ENCODE results near the gene ST14.
"Not testable (repeated sequence)": the region's sequence is repeated elsewhere in the genome, so short reads cannot be mapped to it uniquely, and the experiment has no call there.

Gene ST14

GRCh38 chr11:130211144-130211543 lies 51.6 kb downstream of the ST14 start:
- DNase-seq: peak; percentile 45

DNA sequence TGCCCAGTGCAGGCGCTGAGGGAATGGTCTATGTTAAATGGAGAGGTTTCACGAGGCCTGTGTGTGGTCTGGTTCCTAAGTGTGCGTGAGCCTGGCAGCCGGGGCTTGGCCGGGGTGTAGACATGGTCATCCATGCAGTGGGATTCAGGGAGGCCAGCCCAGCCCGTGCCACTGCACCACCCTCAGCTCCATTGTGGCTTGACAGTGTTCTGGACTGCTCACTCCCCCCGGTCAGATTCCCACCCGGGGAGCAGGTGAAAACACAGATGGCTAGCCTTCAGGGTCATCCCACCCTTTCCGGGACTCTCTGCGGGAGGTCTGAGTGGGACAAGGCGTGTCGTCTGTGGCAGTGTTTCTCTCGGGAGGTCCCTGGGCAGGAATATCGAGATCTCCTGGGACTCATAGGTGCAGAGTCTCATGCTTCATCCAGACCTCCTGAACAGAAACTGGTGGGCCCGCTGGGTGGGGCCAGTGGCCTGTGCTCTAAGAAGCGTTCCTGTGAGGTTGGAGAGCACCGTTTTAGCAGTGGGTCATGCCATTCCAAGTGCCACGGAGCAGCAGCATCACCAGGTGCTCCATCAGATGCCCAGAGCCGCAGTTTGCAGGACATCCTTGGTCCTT lies 52.3 kb downstream of the ST14 start:
- no peak for DNase-seq

DNA sequence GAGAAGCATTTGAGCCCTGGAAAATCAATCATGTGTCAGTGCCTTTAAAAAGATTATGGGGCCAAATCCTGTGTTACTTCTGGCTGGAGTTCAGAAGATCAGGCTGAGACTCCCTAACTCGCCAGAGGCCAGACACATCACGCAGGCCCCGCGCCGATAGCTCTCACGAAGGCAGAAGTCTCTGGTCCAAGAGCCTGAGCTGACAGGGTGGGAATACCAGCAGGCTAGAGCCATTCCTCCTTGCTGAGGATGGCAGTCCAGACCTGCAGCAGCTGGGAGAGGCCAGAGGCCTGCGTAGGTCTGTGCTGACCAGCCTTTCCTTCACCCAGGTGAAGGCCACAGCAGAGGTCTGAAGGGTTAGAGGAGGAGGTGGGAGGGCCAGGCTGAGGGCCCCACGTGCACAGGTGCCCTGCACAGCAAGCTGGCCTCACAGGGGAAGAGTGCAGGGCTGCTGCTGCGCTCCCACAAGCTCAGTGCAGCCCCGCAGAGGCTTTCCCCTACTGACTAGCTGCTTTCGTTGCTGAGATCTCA lies 52.9 kb downstream of the ST14 start:
- DNase-seq: peak; percentile 66

GRCh38 chr11:130213143-130213978 lies 53.8 kb downstream of the ST14 start:
- peak; percentile 70 for DNase-seq

DNA sequence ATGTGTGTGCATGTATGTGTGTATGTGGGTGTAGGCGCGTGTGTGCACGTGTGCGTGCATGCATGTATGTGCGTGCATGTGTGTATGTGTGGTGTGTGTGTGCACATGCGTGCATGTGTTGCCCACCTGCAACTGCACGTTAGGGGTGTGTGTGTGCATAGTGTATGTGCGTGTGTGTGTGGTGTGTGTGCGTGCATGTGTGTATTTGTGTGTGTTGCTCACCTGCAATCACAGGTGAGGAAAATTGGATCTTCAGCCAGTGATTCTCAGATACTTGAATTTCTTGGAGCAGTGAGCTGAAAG lies 54.3 kb downstream of the ST14 start:
- no peak for DNase-seq

- no peak for DNase-seq
These were observed 55.4 kb downstream of the ST14 start for GRCh38 chr11:130214861-130215530.

GRCh38 chr11:130215531-130216220 lies 56.1 kb downstream of the ST14 start:
- no peak for DNase-seq

- no peak for DNase-seq
These were observed 56.6 kb downstream of the ST14 start for GRCh38 chr11:130216221-130216550.

- DNase-seq: no peak
These were observed 57.1 kb downstream of the ST14 start for GRCh38 chr11:130216591-130217132.

DNA sequence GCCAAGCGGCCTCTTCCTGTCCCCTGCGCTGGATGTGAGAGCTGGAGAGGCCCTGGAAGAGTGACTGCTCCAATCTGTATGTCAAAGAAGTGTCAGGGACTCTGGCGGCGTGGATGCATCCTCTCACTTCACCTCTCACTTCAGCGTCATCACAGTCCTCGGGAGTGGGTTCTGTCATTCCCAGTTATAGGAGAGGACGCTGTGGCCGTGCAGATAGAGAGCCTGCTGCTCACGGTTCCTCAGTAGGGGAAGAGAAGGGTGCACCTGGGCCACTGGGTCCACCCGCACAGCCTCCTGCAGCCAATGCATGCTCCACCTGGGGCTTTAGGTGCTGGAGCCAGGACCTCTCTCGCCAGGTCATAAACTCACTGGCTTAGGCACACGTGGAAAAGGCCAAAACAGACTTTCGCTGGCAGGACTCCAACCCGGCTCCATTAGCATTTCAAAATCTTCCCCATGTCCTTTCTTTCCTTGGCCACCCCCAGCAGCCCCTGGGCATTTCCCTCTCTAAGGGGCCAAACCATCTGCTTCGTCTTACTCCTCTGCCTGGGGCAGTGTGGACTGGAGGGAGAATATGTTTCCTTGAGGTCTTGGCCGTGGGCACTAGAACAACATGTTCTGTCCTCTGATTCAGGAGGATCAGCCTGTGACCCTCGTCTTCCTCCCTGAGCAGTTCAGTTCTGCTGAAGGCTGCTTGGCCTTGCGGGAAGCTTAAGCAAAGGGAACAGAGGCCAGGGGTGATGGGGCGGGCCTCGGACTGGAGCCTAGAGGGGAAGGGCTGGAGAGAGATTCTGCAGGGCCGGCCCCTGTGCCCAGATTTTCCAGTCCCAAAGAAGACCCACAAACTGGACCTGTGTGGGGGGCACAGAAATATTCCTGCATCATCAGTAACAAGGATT lies 57.8 kb downstream of the ST14 start:
- no peak for DNase-seq

- DNase-seq: no peak
These were observed 59.0 kb downstream of the ST14 start for GRCh38 chr11:130218501-130219070.

DNA sequence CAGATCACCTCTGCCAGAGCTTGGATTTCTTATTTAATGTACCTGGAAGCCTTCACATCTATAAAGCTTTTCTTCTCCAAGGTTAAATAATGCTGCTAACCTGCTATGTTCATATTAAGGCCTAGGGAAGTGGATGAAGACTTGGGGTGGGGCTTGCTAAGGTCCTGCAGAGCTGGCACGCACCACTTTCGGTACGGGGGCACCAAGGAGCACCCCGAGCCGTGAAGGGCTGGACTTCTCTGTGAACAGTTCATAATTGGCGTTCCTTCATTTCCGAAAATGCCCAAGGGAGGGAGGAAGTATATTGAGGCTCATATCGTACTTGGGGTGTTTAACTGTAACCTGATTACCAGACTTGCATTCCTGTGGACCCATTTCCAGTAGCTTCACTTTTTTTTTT lies 59.6 kb downstream of the ST14 start:
- no peak for DNase-seq

DNA sequence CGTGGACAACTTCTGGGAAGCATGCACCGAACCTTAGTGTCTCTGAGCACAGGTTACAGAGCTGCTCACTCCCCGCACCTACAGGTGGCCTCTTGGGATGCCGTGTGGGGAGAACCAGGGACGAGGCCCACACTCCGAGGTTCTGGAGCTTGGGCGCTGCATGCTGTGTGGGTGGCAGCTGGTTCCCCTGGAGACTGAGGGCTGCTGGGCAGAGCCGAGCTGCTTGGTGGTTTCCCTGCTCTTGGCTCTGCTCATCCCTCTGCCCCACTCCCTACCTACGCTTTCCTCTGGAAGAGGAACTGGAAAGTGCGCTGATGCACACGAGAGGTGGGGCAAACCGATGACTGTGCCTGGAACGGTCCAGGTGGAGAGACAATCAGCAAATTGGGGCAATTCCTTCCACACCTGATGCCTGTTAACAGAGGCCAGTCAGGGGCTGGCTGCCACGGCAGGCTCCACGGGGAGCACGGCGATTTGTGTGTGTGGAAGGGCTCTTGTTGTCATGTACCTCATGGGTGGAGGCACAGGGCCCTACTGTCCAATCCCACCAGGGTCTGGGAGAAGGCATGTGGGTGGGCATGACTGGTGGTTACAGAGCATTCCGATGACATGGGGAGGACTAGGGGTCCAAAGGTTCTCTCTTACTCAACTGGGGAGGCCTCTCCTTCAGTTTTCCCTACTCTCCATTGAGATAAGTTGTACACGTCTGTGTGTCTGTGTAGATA lies 60.9 kb downstream of the ST14 start:
- DNase-seq: no peak

DNA sequence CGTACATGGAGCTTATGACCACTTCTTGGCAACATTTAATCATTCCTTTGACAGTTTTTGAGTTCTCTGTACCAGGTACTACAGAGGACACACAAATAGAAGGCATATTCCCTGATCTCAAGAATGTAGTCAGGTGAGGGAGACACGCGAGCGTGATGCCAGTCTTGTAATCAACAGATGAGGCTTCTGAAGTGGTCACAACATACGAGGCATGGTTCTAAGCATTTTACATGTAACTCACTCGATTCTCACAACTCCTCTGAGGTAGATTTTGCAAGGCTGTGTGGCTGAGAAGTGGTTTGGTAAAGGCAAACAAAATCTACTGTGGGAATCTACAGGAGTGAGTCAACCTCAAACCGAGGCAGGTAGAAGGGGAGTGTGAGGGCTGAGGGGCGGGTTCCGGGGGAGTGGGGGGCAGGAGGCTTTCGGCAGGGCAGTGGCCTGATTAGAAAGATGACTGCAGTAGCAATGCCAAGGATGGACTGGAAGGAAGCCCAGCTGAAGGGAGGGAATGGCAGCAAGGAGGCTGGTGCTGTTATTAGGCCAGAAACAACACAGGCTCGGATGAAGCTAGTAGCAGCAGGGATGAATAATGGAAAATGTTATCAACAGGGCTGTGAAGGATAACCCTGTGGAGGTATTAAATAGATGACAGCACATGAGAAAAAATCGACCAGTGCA lies 63.8 kb downstream of the ST14 start:
- no peak for DNase-seq

DNA sequence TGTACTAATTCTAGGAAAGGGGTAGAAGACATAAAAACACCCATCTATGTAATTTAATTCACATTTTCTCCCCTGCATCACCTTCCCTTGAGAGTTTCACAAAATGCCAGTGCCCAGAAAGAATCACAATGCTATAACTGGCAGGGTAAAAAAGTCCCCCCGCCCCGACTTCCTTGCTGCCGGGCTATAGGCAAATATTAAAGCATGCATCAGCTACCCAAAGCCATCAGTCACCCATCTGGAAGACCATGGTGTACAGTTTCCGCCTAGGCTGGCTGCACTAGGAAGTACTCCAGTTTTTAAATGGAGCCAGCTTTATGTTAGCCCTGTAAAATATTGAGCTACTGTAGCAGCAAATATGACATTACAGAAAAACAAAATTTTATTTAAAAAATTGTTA lies 67.8 kb downstream of the ST14 start:
- no peak for DNase-seq

DNA sequence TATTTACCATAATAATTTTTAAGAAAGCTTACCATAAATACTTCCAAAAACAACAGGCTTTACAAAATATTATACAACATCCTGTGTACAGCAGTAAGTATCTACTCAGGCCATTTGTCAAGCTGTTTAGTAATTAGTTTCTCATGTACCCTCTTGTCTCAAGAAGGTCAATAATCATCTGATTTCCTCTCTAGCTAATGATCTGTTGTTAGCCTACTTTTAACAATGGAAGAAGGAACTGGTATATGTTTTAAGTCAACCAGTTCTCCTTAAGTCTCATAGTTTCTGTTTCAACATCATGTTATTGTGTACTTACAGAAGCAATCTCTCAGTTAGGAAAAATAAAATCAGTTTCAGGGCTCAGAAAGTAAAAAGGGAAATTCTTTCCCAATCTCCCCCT lies 73.9 kb downstream of the ST14 start:
- not testable (repeated sequence) for DNase-seq

DNA sequence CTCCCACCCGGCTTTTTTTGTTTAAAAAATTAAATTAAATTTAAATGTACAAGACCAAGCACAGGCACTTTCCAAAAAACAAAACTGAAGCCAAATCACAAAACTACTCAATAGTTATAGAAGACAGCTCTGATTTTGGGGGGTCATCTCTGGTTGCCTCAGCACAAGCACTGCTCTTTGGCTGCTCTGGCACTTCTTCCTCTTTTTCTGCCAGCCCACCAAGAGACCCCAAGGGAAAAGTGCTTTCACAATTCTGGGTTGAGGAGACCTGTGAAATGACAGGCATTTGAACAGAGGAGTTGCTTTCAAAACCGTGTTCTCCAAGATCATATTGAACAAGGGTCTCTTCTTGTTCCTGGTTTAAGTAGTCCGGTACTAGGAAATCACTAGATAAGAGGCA lies 74.3 kb downstream of the ST14 start:
- not testable (repeated sequence) for DNase-seq

DNA sequence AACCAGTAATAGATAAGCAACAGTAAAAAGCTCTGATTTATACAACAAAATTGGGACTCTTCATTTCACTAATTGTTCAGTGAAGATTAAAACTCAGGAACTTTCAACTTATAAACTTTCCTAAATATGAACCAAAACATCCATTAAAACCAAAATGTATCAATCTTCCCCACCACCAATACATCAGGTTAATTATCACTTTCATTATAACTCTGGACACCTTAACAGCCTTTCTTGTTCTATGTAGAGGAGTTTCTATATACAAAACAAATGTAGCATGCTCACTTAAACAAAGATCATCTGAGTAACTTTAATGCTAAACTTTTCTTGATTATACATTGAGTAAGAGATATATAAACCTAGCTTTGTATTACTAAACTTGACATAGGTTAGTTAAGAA lies 74.7 kb downstream of the ST14 start:
- DNase-seq: no peak

GRCh38 chr11:130237282-130238006 lies 77.9 kb downstream of the ST14 start:
- no peak for DNase-seq

DNA sequence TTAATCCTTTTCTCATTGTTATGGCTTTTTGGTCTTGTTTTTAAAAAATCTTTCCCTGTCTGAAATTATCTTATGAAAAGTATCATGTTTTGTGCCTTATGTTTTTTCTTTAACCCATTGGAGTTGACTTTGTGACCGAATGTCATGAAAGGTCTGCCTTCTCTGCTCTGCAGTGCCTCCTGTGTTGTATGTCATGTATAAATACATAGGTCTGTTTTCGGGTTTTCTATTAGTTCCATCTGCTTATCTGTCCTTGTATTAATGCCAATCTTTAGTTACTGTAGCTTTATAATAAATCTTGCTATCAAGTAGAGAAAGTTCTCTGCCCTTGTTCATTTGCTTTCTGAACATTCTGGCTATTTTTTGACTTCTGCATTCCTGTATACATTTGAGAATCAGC lies 82.1 kb downstream of the ST14 start:
- DNase-seq: no peak
